ENCODE data around the gene CSGALNACT2.

Gene CSGALNACT2

GRCh38 chr10:43202657-43203447, 64.6 kb downstream of the CSGALNACT2 start:
- no peak for DNase-seq (ENCODE audit: low read depth)

GRCh38 chr10:43203448-43204041, 65.3 kb downstream of the CSGALNACT2 start:
- DNase-seq (ENCODE audit: low read depth), result no peak

- no peak for DNase-seq (ENCODE audit: low read depth)
Measured at GRCh38 chr10:43204042-43204942, 66.0 kb downstream of the CSGALNACT2 start.

GRCh38 chr10:43204943-43205671, 66.9 kb downstream of the CSGALNACT2 start:
- DNase-seq (ENCODE audit: low read depth), result no peak

- no peak for DNase-seq (ENCODE audit: low read depth)
Measured at GRCh38 chr10:43205681-43206390, 67.6 kb downstream of the CSGALNACT2 start.

- no peak for DNase-seq (ENCODE audit: low read depth)
Measured at GRCh38 chr10:43206391-43207235, 68.4 kb downstream of the CSGALNACT2 start.

- no peak for DNase-seq (ENCODE audit: low read depth)
Measured at GRCh38 chr10:43208147-43209073, 70.2 kb downstream of the CSGALNACT2 start.

GRCh38 chr10:43209074-43209455, 70.8 kb downstream of the CSGALNACT2 start:
- no peak for DNase-seq (ENCODE audit: low read depth)

GRCh38 chr10:43209651-43210141, 71.5 kb downstream of the CSGALNACT2 start:
- DNase-seq (ENCODE audit: low read depth), result no peak

- DNase-seq (ENCODE audit: low read depth), result no peak
Measured at GRCh38 chr10:43210556-43210955, 72.3 kb downstream of the CSGALNACT2 start.

- no peak for DNase-seq (ENCODE audit: low read depth)
Measured at GRCh38 chr10:43211030-43211429, 72.8 kb downstream of the CSGALNACT2 start.

GRCh38 chr10:43211431-43212042, 73.3 kb downstream of the CSGALNACT2 start:
- no peak for DNase-seq (ENCODE audit: low read depth)

- DNase-seq (ENCODE audit: low read depth), result no peak
Measured at GRCh38 chr10:43212043-43212721, 73.9 kb downstream of the CSGALNACT2 start.

GRCh38 chr10:43214071-43214955, 76.1 kb downstream of the CSGALNACT2 start:
- DNase-seq (ENCODE audit: low read depth), result no peak

GRCh38 chr10:43214956-43215561, 76.8 kb downstream of the CSGALNACT2 start:
- DNase-seq (ENCODE audit: low read depth), result no peak

GRCh38 chr10:43215758-43216455, 77.7 kb downstream of the CSGALNACT2 start:
- no peak for DNase-seq (ENCODE audit: low read depth)

Data from stimulated activated CD8-positive, alpha-beta memory T cell treated with anti-CD3 and anti-CD28 coated beads, Interleukin-12 subunit alpha, Interleukin-12 subunit beta, amount 100 ng/mL, for 1 hour (primary cell).